Ascending aorta (tissue), 2 donors: ENCODE measurements around the gene RFX4. TPM values are rescaled to one million over a fixed set of nuclear protein-coding genes. Genes with fewer than 3 reads are reported as not detected.

Source experiments
- DNase-seq, 2 donors: peaks; one replicate each; pipeline ENCODE4 v3.0.0-alpha.2; 2019; ENCODE audit warnings: low spot score in 2 of 2
- H3K27ac ChIP-seq, 2 donors: fragments of 200-600 bp; sonication (generic); one replicate each; pipeline ENCODE4 v1.5.1; 2016 to 2017; ENCODE audit warnings: mild to moderate bottlenecking in 1 of 2
- H3K27me3 ChIP-seq: fragments of 200-600 bp; sonication (generic); one replicate; pipeline ENCODE4 v1.5.1; 2017
- H3K36me3 ChIP-seq, 2 donors: fragments of 200-600 bp; sonication (generic); one replicate each; pipeline ENCODE4 v1.5.1; 2016
- H3K4me1 ChIP-seq, 2 donors: fragments of 200-600 bp; sonication (generic); one replicate each; pipeline ENCODE4 v1.5.1; 2016 to 2017; ENCODE audit warnings: mild to moderate bottlenecking in 1 of 2
- H3K4me3 ChIP-seq, 2 donors: fragments of 200-600 bp; sonication (generic); one replicate each; pipeline ENCODE4 v1.5.1; 2016 to 2017; ENCODE audit warnings: mild to moderate bottlenecking in 1 of 2
- H3K9me3 ChIP-seq, 2 donors: fragments of 200-600 bp; sonication (generic); one replicate each; pipeline ENCODE4 v1.5.1; 2016
- CTCF ChIP-seq, 3 experiments: fragments of 200-600 bp in 2 of 3; fragments of 450-650 bp in 1 of 3; sonication (generic) in 2 of 3; IDR thresholded peaks; one replicate each; pipeline ENCODE4 v1.5.1; 2016 to 2019; ENCODE audit warnings: antibody characterized with exemption in 3 of 3, mild to moderate bottlenecking in 1 of 3, moderate library complexity in 1 of 3
- intact Hi-C: fragments of 100-400 bp; cut with DNase I; formaldehyde crosslinking; loops from one replicate; pipeline ENCODE4 v1.15.1; 2023
- total RNA-seq: library from RNA; depleted of rRNA; stranded (reverse); fragments of >200 nt; gene quantifications from one replicate; pipeline ENCODE4 v1.1.0, GENCODE V29; 2016

The RFX4 gene
- total RNA-seq, 1 donor from 2014 or later = not detected

GRCh38 chr12:106764738-106765137 lies 181.9 kb downstream of the RFX4 start:
- peak in 1 of 3 experiments; percentile 37 for TF ChIP-seq CTCF (IDR thresholded peaks at IDR 0.05)
- Histone ChIP-seq H3K9me3 (no peaks in the 10 kb centered on the region), H3K36me3 (no peaks in the 10 kb centered on the region), H3K27ac (peak overlapping the region in 1 of 2 donors; percentile 40), H3K27me3 (no peaks in the 10 kb centered on the region), H3K4me3 (no peak overlapping the region), H3K4me1 (peaks cover 4 to 40% of the 10 kb centered on the region in 2 donors)
- intact Hi-C loops = loop anchor here (5.0 kb wide), 1 partner anchor 78 kb away; no protein-coding TSS in a partner anchor
- DNase-seq = no peak

- Histone ChIP-seq H3K27me3 (no peaks in the 10 kb centered on the region), H3K27ac (peak overlapping the region in 1 of 2 donors; percentile 40), H3K4me1 (peaks cover 0 to 35% of the 10 kb centered on the region in 2 donors), H3K4me3 (no peak overlapping the region), H3K9me3 (no peaks in the 10 kb centered on the region), H3K36me3 (no peaks in the 10 kb centered on the region)
- intact Hi-C loops = loop anchor here (5.0 kb wide), 1 partner anchor 76 kb away; no protein-coding TSS in a partner anchor
- no peak for DNase-seq
- no peak for TF ChIP-seq CTCF (IDR thresholded peaks at IDR 0.05)
Observed at GRCh38 chr12:106766393-106766826, 183.6 kb downstream of the RFX4 start.

- Histone ChIP-seq H3K27ac (peak overlapping the region in 1 of 2 donors; percentile 40), H3K36me3 (no peaks in the 10 kb centered on the region), H3K9me3 (no peaks in the 10 kb centered on the region), H3K4me3 (no peak overlapping the region), H3K27me3 (no peaks in the 10 kb centered on the region), H3K4me1 (peaks cover 0 to 41% of the 10 kb centered on the region in 2 donors)
- DNase-seq = no peak
- intact Hi-C loops = loop anchor here (5.0 kb wide), 1 partner anchor 75 kb away; no protein-coding TSS in a partner anchor
- no peak for TF ChIP-seq CTCF (IDR thresholded peaks at IDR 0.05)
Observed at GRCh38 chr12:106767206-106767605, 184.4 kb downstream of the RFX4 start.

- intact Hi-C loops = loop anchor here (5.0 kb wide), 1 partner anchor 74 kb away; no protein-coding TSS in a partner anchor
Observed at GRCh38 chr12:106767954-106768822, 185.4 kb downstream of the RFX4 start.

GRCh38 chr12:106769078-106769477 lies 186.3 kb downstream of the RFX4 start:
- H3K9me3 ChIP-seq = no peaks in the 10 kb centered on the region
- intact Hi-C loops = loop anchor here (5.0 kb wide), 1 partner anchor 73 kb away; no protein-coding TSS in a partner anchor
- peak in 1 of 2 donors; percentile 68 for DNase-seq

More at GRCh38 chr12:106767954-106768822, 185.4 kb downstream of the RFX4 start:
- peak overlapping the region in 1 of 2 donors; percentile 43 for H3K27ac ChIP-seq
- H3K4me1 ChIP-seq = peaks cover 0 to 47% of the 10 kb centered on the region in 2 donors
- H3K9me3 ChIP-seq = no peaks in the 10 kb centered on the region
- no peaks in the 10 kb centered on the region for H3K36me3 ChIP-seq
- no peak overlapping the region for H3K4me3 ChIP-seq
- TF ChIP-seq CTCF (IDR thresholded peaks at IDR 0.05) = no peak
- no peaks in the 10 kb centered on the region for H3K27me3 ChIP-seq
- no peak for DNase-seq

More at GRCh38 chr12:106769078-106769477, 186.3 kb downstream of the RFX4 start:
- TF ChIP-seq CTCF (IDR thresholded peaks at IDR 0.05) = no peak
- H3K4me1 ChIP-seq = peaks cover 0 to 49% of the 10 kb centered on the region in 2 donors
- no peaks in the 10 kb centered on the region for H3K36me3 ChIP-seq
- H3K27me3 ChIP-seq = no peaks in the 10 kb centered on the region
- peak overlapping the region; percentile 7 to 43 for H3K27ac ChIP-seq
- no peak overlapping the region for H3K4me3 ChIP-seq
